ENCODE results near the gene TBX4.

The TBX4 gene

DNA sequence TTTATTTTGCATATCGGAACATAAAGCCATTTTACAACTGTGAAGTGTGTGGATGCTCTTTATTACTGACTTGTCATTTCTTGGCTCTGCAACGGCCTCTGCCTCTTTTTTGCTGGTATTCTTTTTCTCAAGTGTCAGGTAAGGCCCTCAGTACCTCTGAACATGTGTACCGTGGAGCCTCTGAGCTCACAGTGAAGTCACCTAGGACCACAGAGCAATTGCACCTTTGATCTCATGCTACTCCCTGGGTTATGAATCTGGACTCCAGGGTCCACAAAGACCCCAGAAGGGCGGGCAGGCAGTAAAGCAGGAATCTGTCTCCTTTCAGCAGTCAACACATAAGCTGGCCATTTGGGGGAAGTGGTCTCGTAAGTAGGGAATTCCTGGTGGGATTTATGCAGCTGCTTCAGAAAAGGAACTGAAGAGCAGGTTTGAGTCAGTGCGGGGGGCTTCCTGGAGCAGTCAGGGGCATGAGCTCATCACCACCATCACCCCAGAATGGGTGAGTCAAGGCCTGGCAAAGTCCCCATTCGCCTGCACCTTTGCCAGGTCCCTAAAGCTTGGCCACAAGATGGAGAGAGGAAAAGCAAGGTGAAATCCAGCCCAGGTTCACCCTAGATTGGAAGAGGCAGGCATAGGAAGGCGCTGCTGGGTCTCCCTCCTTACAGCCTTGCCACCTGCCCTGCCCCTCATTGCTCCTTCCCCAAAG is 33.0 kb downstream of the TBX4 start:
- ATAC-seq = no peak
- TF ChIP-seq RARB (CRISPR knock-in tag; IDR thresholded peaks at IDR 0.05) (no peak), ZFP3 (CRISPR knock-in tag; IDR thresholded peaks at IDR 0.05) (no peak), PPARA (CRISPR knock-in tag; IDR thresholded peaks at IDR 0.05; ENCODE audit: borderline replicate concordance) (no peak), CSDC2 (CRISPR knock-in tag; IDR thresholded peaks at IDR 0.05) (no peak), TOX (CRISPR knock-in tag; IDR thresholded peaks at IDR 0.05; ENCODE audit: borderline replicate concordance) (no peak)

DNA sequence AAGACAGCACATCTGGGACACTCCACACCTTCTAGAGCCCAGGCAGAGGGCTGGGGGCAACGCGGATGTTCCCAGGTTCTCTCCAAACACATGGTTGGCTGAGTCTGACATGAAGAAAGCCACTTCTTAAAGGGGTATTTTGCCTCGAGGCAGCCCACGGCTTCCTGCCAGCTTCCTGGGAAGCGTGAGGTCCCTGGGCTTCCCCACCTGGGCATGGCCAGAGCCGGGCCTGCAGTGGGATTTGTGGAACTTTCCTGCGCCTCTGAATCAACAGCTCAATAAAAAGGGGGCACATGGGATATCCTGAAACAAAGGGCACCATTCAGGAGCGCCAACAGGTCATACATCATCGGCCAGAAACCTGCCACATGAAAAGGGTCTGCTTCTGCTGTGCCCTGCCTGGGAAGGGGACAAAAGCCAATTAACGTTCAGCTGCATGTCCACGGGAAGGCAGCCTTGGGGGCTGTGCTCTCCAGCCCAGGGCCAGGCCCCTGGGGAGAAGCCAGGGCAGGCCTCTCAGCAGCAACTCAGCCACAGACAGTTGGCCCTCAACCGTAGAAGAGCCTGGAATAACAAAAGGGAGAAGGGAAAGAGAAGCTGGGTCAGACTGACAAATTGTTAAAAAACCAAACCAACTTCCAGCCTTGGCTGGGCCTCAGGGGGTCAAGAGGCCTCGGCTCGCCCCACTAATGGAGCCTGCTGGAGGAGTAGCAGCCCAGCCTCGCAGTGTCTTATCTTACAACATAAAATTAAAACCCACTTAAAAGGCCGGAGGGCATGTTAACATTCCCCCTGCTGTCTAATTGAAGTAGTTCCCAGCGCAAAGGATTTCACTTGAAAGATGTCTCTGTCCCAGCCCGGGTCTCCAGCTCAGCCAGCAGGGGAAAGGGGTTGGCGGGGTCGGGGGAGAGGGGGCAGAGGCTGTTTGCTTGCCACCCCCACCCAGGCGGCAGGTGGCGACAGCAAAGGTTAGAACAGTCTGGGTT is 34.2 kb downstream of the TBX4 start:
- ATAC-seq = no peak; the same call in 2 of the 3 replicates
- 0 out of 2 replicates have a peak, but pooled peaks have one; percentile 12 for TF ChIP-seq ISL1 (CRISPR knock-in tag; IDR thresholded peaks at IDR 0.05)
- TF ChIP-seq POU6F1 (CRISPR knock-in tag; IDR thresholded peaks at IDR 0.05; ENCODE audit: borderline replicate concordance, low read depth) = no peak

DNA sequence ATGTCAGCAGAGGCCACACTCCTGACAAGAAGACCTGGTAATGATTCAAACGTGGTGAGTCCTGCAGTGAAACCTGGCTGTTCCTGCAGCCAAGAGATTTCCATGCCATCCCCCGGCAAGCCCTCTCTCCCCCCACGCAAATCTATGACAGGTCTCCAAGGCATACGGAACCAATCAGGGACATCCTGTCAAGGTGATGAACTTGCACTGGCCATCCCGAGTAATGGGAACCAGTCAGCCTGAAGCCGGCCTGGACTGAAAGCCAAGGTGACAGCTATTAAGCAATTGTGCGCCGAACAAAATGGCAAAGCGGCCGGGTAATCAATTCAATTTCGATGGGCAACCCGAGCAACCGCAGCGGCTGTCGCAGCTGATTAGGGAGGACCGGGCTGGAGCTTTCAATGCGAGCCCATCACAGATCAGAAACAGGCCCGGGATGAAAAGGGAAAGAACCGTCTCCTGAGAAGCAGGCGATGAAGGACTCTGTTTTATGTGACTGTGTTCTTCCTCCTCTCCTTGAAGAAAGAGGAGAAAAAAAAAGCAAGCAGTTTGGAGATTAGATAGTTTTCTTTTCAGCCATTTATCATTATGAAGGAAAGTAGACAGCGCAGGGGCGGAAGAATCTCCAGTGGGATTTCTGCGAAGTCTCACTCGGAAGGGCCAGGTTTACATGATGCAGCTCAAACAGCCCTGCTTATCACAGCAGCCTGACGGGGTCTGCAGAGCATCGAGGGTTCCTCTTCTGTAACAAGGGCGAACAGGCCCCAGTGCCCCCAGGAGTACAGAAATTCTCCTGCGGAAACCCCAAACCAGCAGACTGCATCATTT is 35.2 kb downstream of the TBX4 start:
- TF ChIP-seq RARB (CRISPR knock-in tag; IDR thresholded peaks at IDR 0.05) (no peak), ZFP3 (CRISPR knock-in tag; IDR thresholded peaks at IDR 0.05) (no peak), TOX (CRISPR knock-in tag; IDR thresholded peaks at IDR 0.05; ENCODE audit: borderline replicate concordance) (no peak), ESRRG (CRISPR knock-in tag; IDR thresholded peaks at IDR 0.05) (no peak), PPARA (CRISPR knock-in tag; IDR thresholded peaks at IDR 0.05; ENCODE audit: borderline replicate concordance) (no peak), ZNF8 (CRISPR knock-in tag; IDR thresholded peaks at IDR 0.05) (no peak), BACH2 (CRISPR knock-in tag; IDR thresholded peaks at IDR 0.05; ENCODE audit: borderline replicate concordance) (no peak), ZFP30 (CRISPR knock-in tag; IDR thresholded peaks at IDR 0.05) (no peak), ZC3H10 (CRISPR knock-in tag; IDR thresholded peaks at IDR 0.05) (no peak), POU6F1 (CRISPR knock-in tag; IDR thresholded peaks at IDR 0.05; ENCODE audit: borderline replicate concordance, low read depth) (no peak), GLIS3 (CRISPR knock-in tag; IDR thresholded peaks at IDR 0.05) (no peak)
- TF ChIP-seq, protein P1, sequence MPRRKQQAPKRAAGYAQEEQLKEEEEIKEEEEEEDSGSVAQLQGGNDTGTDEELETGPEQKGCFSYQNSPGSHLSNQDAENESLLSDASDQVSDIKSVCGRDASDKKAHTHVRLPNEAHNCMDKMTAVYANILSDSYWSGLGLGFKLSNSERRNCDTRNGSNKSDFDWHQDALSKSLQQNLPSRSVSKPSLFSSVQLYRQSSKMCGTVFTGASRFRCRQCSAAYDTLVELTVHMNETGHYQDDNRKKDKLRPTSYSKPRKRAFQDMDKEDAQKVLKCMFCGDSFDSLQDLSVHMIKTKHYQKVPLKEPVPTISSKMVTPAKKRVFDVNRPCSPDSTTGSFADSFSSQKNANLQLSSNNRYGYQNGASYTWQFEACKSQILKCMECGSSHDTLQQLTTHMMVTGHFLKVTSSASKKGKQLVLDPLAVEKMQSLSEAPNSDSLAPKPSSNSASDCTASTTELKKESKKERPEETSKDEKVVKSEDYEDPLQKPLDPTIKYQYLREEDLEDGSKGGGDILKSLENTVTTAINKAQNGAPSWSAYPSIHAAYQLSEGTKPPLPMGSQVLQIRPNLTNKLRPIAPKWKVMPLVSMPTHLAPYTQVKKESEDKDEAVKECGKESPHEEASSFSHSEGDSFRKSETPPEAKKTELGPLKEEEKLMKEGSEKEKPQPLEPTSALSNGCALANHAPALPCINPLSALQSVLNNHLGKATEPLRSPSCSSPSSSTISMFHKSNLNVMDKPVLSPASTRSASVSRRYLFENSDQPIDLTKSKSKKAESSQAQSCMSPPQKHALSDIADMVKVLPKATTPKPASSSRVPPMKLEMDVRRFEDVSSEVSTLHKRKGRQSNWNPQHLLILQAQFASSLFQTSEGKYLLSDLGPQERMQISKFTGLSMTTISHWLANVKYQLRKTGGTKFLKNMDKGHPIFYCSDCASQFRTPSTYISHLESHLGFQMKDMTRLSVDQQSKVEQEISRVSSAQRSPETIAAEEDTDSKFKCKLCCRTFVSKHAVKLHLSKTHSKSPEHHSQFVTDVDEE (CRISPR knock-in tag; IDR thresholded peaks at IDR 0.05) = no peak
- no peak; the same call in 2 of the 3 replicates for ATAC-seq

GRCh38 chr17:61487989-61488595 is 35.9 kb downstream of the TBX4 start:
- TF ChIP-seq ISL1 (CRISPR knock-in tag; IDR thresholded peaks at IDR 0.05) = no peak
- TF ChIP-seq PPARA (CRISPR knock-in tag; IDR thresholded peaks at IDR 0.05; ENCODE audit: borderline replicate concordance) = no peak
- no peak for TF ChIP-seq ZNF70 (CRISPR knock-in tag; IDR thresholded peaks at IDR 0.05)
- no peak for TF ChIP-seq TOX (CRISPR knock-in tag; IDR thresholded peaks at IDR 0.05; ENCODE audit: borderline replicate concordance)
- no peak for TF ChIP-seq SNAI2 (CRISPR knock-in tag; IDR thresholded peaks at IDR 0.05)
- TF ChIP-seq POU6F1 (CRISPR knock-in tag; IDR thresholded peaks at IDR 0.05; ENCODE audit: borderline replicate concordance, low read depth) = no peak
- TF ChIP-seq ZNF565 (CRISPR knock-in tag; conservative IDR thresholded peaks at IDR 0.05; ENCODE audit: low read depth) = no peak
- TF ChIP-seq ZFP30 (CRISPR knock-in tag; IDR thresholded peaks at IDR 0.05) = no peak
- TF ChIP-seq ARNTL (CRISPR knock-in tag; IDR thresholded peaks at IDR 0.05; ENCODE audit: borderline replicate concordance, low read depth) = no peak
- TF ChIP-seq BACH2 (CRISPR knock-in tag; IDR thresholded peaks at IDR 0.05; ENCODE audit: borderline replicate concordance) = no peak
- no peak for ATAC-seq
